ENCODE measurements around the gene HAUS7. TPM values are rescaled to one million over a fixed set of nuclear protein-coding genes. Genes with fewer than 3 reads are reported as not detected.

The HAUS7 gene
- total RNA-seq, 1 donor from 2014 or later = 22.3 TPM

- Mint-ChIP-seq H3K36me3 (ENCODE audit: insufficient read depth) (no peaks in the 10 kb centered on the region), H3K4me1 (ENCODE audit: low read depth) (no peaks in the 10 kb centered on the region), H3K27me3 (peaks cover 6% of the 10 kb centered on the region), H3K9me3 (ENCODE audit: low read depth) (peaks cover 9% of the 10 kb centered on the region), H3K27ac (no peak overlapping the region), H3K4me3 (ENCODE audit: low read depth) (no peak overlapping the region)
- TF ChIP-seq CTCF (IDR thresholded peaks at IDR 0.05; ENCODE audit: unreplicated experiment) = no peak
- no peak for DNase-seq (ENCODE audit: low spot score, unreplicated experiment)
These were observed 30.4 kb downstream of the HAUS7 start for GRCh38 chrX:153439977-153440376.

- Mint-ChIP-seq H3K27me3 (peaks cover 6% of the 10 kb centered on the region), H3K4me3 (ENCODE audit: low read depth) (no peak overlapping the region), H3K27ac (no peak overlapping the region), H3K36me3 (ENCODE audit: insufficient read depth) (no peaks in the 10 kb centered on the region), H3K9me3 (ENCODE audit: low read depth) (peaks cover 9% of the 10 kb centered on the region), H3K4me1 (ENCODE audit: low read depth) (no peaks in the 10 kb centered on the region)
- peak; percentile 38 for TF ChIP-seq CTCF (IDR thresholded peaks at IDR 0.05; ENCODE audit: unreplicated experiment)
- no peak for DNase-seq (ENCODE audit: low spot score, unreplicated experiment)
These were observed 31.8 kb downstream of the HAUS7 start for GRCh38 chrX:153438532-153438931.

DNA sequence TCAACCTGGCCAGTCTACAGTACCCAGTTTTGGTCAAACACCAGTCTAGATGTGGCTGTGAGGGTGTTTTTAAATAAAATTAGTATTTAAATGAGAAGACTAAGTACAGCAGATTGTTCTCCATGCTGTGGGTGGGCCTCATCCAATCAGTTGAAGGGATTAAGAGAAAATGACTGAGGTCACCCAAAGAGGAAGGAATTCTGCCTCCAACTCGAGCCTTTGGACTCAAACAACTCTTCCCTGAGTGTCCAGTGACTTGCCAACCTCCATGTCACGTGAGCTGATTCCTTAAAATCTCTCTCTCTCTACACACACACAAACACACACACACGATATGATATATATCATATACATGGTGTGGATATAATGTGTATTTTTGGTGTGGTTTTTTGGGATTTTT lies 34.5 kb downstream of the HAUS7 start:
- H3K27ac Mint-ChIP-seq = no peak overlapping the region

DNA sequence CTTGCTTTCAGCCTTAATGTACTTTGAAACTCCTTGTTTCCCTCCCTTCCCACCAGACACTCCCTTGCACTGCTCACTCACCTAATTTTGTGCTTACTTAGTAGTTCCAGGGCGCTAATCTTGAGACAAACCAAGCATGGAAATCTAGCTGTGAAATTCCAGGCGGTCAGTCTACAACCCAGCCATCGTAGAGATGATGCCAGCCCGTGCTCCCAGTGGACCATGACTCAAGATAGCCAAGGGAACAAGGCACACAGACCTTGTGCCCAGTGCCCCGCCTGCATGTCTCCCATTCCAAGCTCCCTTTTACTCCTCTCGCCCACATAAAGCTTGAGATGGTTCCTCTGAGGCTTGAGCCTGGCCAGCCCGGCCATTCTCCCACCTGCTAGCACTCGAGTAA lies 35.6 kb downstream of the HAUS7 start:
- Mint-ChIP-seq H3K9me3 (ENCODE audit: low read depth) (peaks cover 12% of the 10 kb centered on the region), H3K36me3 (ENCODE audit: insufficient read depth) (no peaks in the 10 kb centered on the region), H3K4me1 (ENCODE audit: low read depth) (no peaks in the 10 kb centered on the region), H3K4me3 (ENCODE audit: low read depth) (no peak overlapping the region), H3K27me3 (peaks cover 6% of the 10 kb centered on the region), H3K27ac (no peak overlapping the region)
- TF ChIP-seq CTCF (IDR thresholded peaks at IDR 0.05; ENCODE audit: unreplicated experiment) = no peak
- no peak for DNase-seq (ENCODE audit: low spot score, unreplicated experiment)

More for the DNA sequence above, 34.5 kb downstream of the HAUS7 start:
- Mint-ChIP-seq H3K27me3 (peaks cover 6% of the 10 kb centered on the region), H3K36me3 (ENCODE audit: insufficient read depth) (no peaks in the 10 kb centered on the region), H3K4me1 (ENCODE audit: low read depth) (no peaks in the 10 kb centered on the region), H3K9me3 (ENCODE audit: low read depth) (peaks cover 10% of the 10 kb centered on the region), H3K4me3 (ENCODE audit: low read depth) (no peak overlapping the region)
- no peak for TF ChIP-seq CTCF (IDR thresholded peaks at IDR 0.05; ENCODE audit: unreplicated experiment)
- no peak for DNase-seq (ENCODE audit: low spot score, unreplicated experiment)

DNA sequence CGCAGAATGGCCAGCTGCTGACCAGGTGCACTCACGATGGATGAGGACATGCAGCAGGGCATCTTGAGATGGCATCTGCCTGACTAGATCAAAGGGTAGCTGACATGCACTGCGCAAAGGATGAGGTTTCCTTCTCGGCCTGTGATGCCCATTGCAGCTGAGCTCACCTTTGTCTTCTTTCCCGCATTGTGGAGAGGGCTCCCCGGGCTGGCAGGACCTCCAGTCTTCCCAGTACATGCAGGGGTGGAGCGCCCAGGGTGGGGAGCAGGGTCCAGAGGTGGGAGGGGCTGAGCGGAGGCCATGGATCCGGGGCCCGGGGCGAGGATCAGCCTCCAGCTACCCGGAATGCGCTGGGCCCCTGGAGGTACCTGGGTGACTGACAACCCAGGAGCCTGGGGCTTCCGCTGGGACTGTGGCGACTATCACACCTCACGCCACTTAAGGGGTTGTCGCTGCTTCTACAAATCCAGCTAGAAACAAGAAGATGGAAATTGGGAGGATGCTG lies 36.5 kb downstream of the HAUS7 start:
- Mint-ChIP-seq H3K27ac (no peak overlapping the region), H3K36me3 (ENCODE audit: insufficient read depth) (no peaks in the 10 kb centered on the region), H3K4me3 (ENCODE audit: low read depth) (no peak overlapping the region), H3K27me3 (peaks cover 6% of the 10 kb centered on the region), H3K4me1 (ENCODE audit: low read depth) (no peaks in the 10 kb centered on the region), H3K9me3 (ENCODE audit: low read depth) (peaks cover 11% of the 10 kb centered on the region)
- no peak for TF ChIP-seq CTCF (IDR thresholded peaks at IDR 0.05; ENCODE audit: unreplicated experiment)
- no peak for DNase-seq (ENCODE audit: low spot score, unreplicated experiment)
